H1 (cell line): Measurements from ENCODE around the gene DDI2. TPM values are rescaled to one million over a fixed set of nuclear protein-coding genes. Genes with fewer than 3 reads are reported as not detected.
A peak's percentile ranks its signal among the peaks of the same experiment; 100 is the strongest.
"Not testable (repeated sequence)": the region's sequence is repeated elsewhere in the genome, so short reads cannot be mapped to it uniquely, and the experiment has no call there.

Source experiments
- CTCF ChIA-PET: fragments of 300-600 bp; sonication (Branson Sonifier 250); formaldehyde crosslinking; loops from one replicate; lab custom pipeline; 2021; ENCODE audit not compliant: partially characterized antibody; lab: Charles Lee
- POLR2A ChIA-PET: fragments of 300-600 bp; sonication (Branson Sonifier 250); formaldehyde crosslinking; loops from one replicate; lab custom pipeline; 2021; ENCODE audit warnings: inconsistent platforms; ENCODE audit not compliant: partially characterized antibody; lab: Charles Lee
- DNase-seq, 2 experiments: peaks; one replicate each; pipeline versions ENCODE4 v3.0.0 to v3.0.0-alpha.2; 2010 to 2022; ENCODE audit warnings: low spot score in 2 of 2, low read depth in 1 of 2, mixed read lengths in 1 of 2
- FAIRE-seq: peaks from 2 replicates; lab custom pipeline; 2011; peaks lifted over from hg19 to GRCh38; lab: Jason Lieb, UNC
- H2AFZ ChIP-seq: 2 replicates; pipeline ENCODE4 v1.8.1; 2012; ENCODE audit warnings: low read length, inconsistent platforms
- H2AK5ac ChIP-seq: 2 replicates; pipeline ENCODE4 v1.6.1; 2013; ENCODE audit warnings: low read depth, low read length
- H2BK120ac ChIP-seq: replicated peaks from 2 replicates; pipeline ENCODE3; 2013; ENCODE audit warnings: low read depth, low read length, inconsistent platforms
- H2BK12ac ChIP-seq: 2 replicates; pipeline ENCODE4 v1.6.1; 2013; ENCODE audit warnings: low read depth, low read length
- H2BK15ac ChIP-seq: 2 replicates; pipeline ENCODE4 v1.6.1; 2013; ENCODE audit warnings: low read length
- H2BK20ac ChIP-seq: 2 replicates; pipeline ENCODE4 v1.6.1; 2013; ENCODE audit warnings: low read length
- H2BK5ac ChIP-seq: 2 replicates; pipeline ENCODE4 v1.6.1; 2013; ENCODE audit warnings: low read depth, low read length
- H3K14ac ChIP-seq: 2 replicates; pipeline ENCODE4 v1.6.1; 2013; ENCODE audit warnings: inconsistent platforms; ENCODE audit not compliant: insufficient read length
- H3K18ac ChIP-seq: 2 replicates; pipeline ENCODE4 v1.6.1; 2013; ENCODE audit warnings: low read length; ENCODE audit errors: extremely low read depth
- H3K23ac ChIP-seq: 2 replicates; pipeline ENCODE4 v1.6.1; 2013; ENCODE audit warnings: inconsistent platforms; ENCODE audit not compliant: insufficient read length
- H3K23me2 ChIP-seq: 2 replicates; pipeline ENCODE4 v1.6.1; 2013; ENCODE audit warnings: low read depth, low read length
- H3K27ac ChIP-seq: 2 replicates; pipeline ENCODE4 v1.6.1; 2011; ENCODE audit warnings: low read depth, low read length, inconsistent platforms
- H3K27me3 ChIP-seq, 4 experiments: replicated peaks in 1 of 4; 1 replicate in 1 of 4; 2 replicates in 3 of 4; pipeline versions ENCODE4 v1.6.1 to v1.8.1; 2011 to 2013; ENCODE audit warnings: low read length in 3 of 4, mild to moderate bottlenecking in 3 of 4, inconsistent platforms in 2 of 4, mixed read lengths in 2 of 4, moderate library complexity in 1 of 4; ENCODE audit not compliant: control insufficient read depth in 3 of 4, insufficient read depth in 3 of 4; ENCODE audit errors: extremely low read depth in 1 of 4
- H3K36me3 ChIP-seq, 4 experiments: 2 replicates each; pipeline versions ENCODE4 v1.6.1 to v1.8.1; 2011 to 2013; ENCODE audit warnings: mild to moderate bottlenecking in 4 of 4, low read length in 3 of 4, moderate library complexity in 2 of 4, control low read depth in 1 of 4, inconsistent platforms in 1 of 4; ENCODE audit not compliant: insufficient read depth in 4 of 4, control insufficient read depth in 2 of 4
- H3K4ac ChIP-seq: replicated peaks from 2 replicates; pipeline ENCODE3; 2013; ENCODE audit warnings: low read length, low read depth, mixed read lengths, inconsistent platforms; ENCODE audit not compliant: insufficient read length
- H3K4me1 ChIP-seq, 4 experiments: replicated peaks in 1 of 4; 1 replicate in 1 of 4; 2 replicates in 3 of 4; pipeline versions ENCODE4 v1.6.1 to v1.8.1; 2011 to 2013; ENCODE audit warnings: low read length in 3 of 4, inconsistent platforms in 2 of 4, mixed read lengths in 1 of 4; ENCODE audit not compliant: insufficient read depth in 4 of 4, control insufficient read depth in 3 of 4
- H3K4me2 ChIP-seq, 2 experiments: 2 replicates each; pipeline versions ENCODE4 v1.6.1 to v1.8.1; 2011 to 2013; ENCODE audit warnings: low read depth in 2 of 2, low read length in 2 of 2, control low read depth in 1 of 2, inconsistent platforms in 1 of 2, mild to moderate bottlenecking in 1 of 2; ENCODE audit not compliant: insufficient read depth in 1 of 2
- H3K4me3 ChIP-seq, 4 experiments: fragments of 200-600, 300-600 bp in 1 of 4; sonication (generic), shearing (Covaris generic), sonication (Bioruptor Twin) in 1 of 4; 2 replicates each; pipeline versions ENCODE4 v1.5.1 to v1.8.1; 2011 to 2016; ENCODE audit warnings: low read length in 4 of 4, low read depth in 3 of 4, control low read depth in 2 of 4, inconsistent platforms in 2 of 4, mild to moderate bottlenecking in 2 of 4, mixed read lengths in 1 of 4, moderate library complexity in 1 of 4; ENCODE audit not compliant: insufficient read depth in 2 of 4; ENCODE audit errors: extremely low read depth in 1 of 4
- H3K56ac ChIP-seq: replicated peaks from 2 replicates; pipeline ENCODE3; 2013; ENCODE audit warnings: low read depth, mild to moderate bottlenecking, mixed read lengths, low read length, inconsistent platforms; ENCODE audit not compliant: insufficient read length
- H3K79me1 ChIP-seq: 2 replicates; pipeline ENCODE4 v1.6.1; 2013; ENCODE audit warnings: low read depth, low read length, control low read depth
- H3K79me2 ChIP-seq, 2 experiments: 2 replicates each; pipeline versions ENCODE4 v1.6.1 to v1.8.1; 2012 to 2013; ENCODE audit warnings: low read length in 2 of 2, mild to moderate bottlenecking in 2 of 2, inconsistent platforms in 1 of 2; ENCODE audit not compliant: insufficient read depth in 2 of 2, control insufficient read depth in 1 of 2
- H3K9ac ChIP-seq, 4 experiments: replicated peaks in 1 of 4; 1 replicate in 1 of 4; 2 replicates in 3 of 4; pipeline versions ENCODE4 v1.6.1 to v1.8.1; 2011 to 2013; ENCODE audit warnings: low read depth in 3 of 4, low read length in 3 of 4, control low read depth in 2 of 4, mild to moderate bottlenecking in 2 of 4, moderate library complexity in 2 of 4, inconsistent platforms in 1 of 4; ENCODE audit errors: extremely low read depth in 1 of 4
- H3K9me3 ChIP-seq, 2 experiments: 2 replicates each; pipeline versions ENCODE4 v1.6.1 to v1.8.1; 2012 to 2013; ENCODE audit warnings: mild to moderate bottlenecking in 2 of 2, moderate library complexity in 2 of 2, control low read depth in 1 of 2, inconsistent platforms in 1 of 2, low read depth in 1 of 2, low read length in 1 of 2, mixed read lengths in 1 of 2; ENCODE audit not compliant: insufficient read depth in 2 of 2
- H4K20me1 ChIP-seq, 2 experiments: replicated peaks in 1 of 2; 2 replicates each; pipeline versions ENCODE3 to v1.8.1; 2011 to 2013; ENCODE audit warnings: inconsistent platforms in 2 of 2, low read length in 2 of 2, mild to moderate bottlenecking in 1 of 2; ENCODE audit not compliant: insufficient read depth in 2 of 2, control insufficient read depth in 1 of 2
- H4K5ac ChIP-seq: 2 replicates; pipeline ENCODE4 v1.6.1; 2013; ENCODE audit warnings: low read length, low read depth, mixed read lengths, inconsistent platforms; ENCODE audit not compliant: insufficient read length
- H4K8ac ChIP-seq: 2 replicates; pipeline ENCODE4 v1.8.0; 2013; ENCODE audit warnings: mild to moderate bottlenecking, moderate library complexity, low read length, inconsistent platforms; ENCODE audit not compliant: insufficient read depth; ENCODE audit errors: extremely low read depth
- H4K91ac ChIP-seq: replicated peaks from 2 replicates; pipeline ENCODE3; 2013; ENCODE audit warnings: low read length, mixed read lengths, inconsistent platforms; ENCODE audit not compliant: insufficient read length
- WGBS, 2 experiments: shearing (Covaris generic) in 1 of 2; methylation state at CpG; one replicate each; pipeline versions ENCODE4 v1.1.6 to v1.1.7; 2013 to 2015; ENCODE audit warnings: low lambda C conversion rate in 2 of 2, mixed read lengths in 2 of 2, inconsistent platforms in 1 of 2, low coverage in 1 of 2, missing lambda C conversion rate in 1 of 2; ENCODE audit not compliant: insufficient replicate concordance in 2 of 2, insufficient coverage in 1 of 2, insufficient read length in 1 of 2; ENCODE audit errors: extremely low coverage in 1 of 2, missing lambda C conversion rate in 1 of 2; 5-methylcytosine and 5-hydroxymethylcytosine counted together
- polyA plus RNA-seq, 7 experiments: library from polyadenylated mRNA; depleted of rRNA in 3 of 7; stranded (reverse) in 5 of 7; unstranded in 2 of 7; fragments of >200 nt in 5 of 7; fragments of 200-250 nt in 2 of 7; gene quantifications; 1 replicate in 5 of 7; 2 replicates in 1 of 7; 4 replicates in 1 of 7; pipeline versions ENCODE4 v1.2.1 to v1.2.3, GENCODE V29; 2011 to 2013; ENCODE audit warnings: missing spikeins in 2 of 7, mixed read lengths in 2 of 7
- total RNA-seq: library from RNA; stranded (reverse); fragmentation: NEBNext Ultra II Directional; extraction: Animal tissue kit (Norgen Biotek cat#: 25700); gene quantifications from 2 replicates; pipeline ENCODE4 v1.2.1, GENCODE V29; 2021

The DDI2 gene
- total and polyA plus RNA-seq, 2 of the 8 experiments (the other 6 are each of a cell fraction or from before 2014, with no cell fraction given): 7.7 to 38.3 TPM

GRCh38 chr1:15603966-15604282, 13.3 kb upstream of the DDI2 start:
- POLR2A ChIA-PET: interaction anchor here (1.0 to 4.4 kb wide), 4 partner anchors 10 to 20 kb away, joined by 3 to 37 read pairs (median 8); partner anchors contain the start of gene DDI2
- CTCF ChIA-PET: interaction anchor here (1.2 to 3.2 kb wide), 3 partner anchors 9 to 137 kb away, joined by 4 to 13 read pairs (median 4); partner anchors contain the start of gene TMEM82
- H3K4me2 ChIP-seq: peak overlapping the region; percentile 68 to 88

GRCh38 chr1:15604400-15604799, 12.9 kb upstream of the DDI2 start:
- not testable (repeated sequence) for H4K5ac ChIP-seq, H3K14ac ChIP-seq, H3K79me1 ChIP-seq, H3K23ac ChIP-seq, H3K4me3 ChIP-seq, H4K8ac ChIP-seq, H3K4me2 ChIP-seq, H3K18ac ChIP-seq, H3K9me3 ChIP-seq, H2AFZ ChIP-seq, H2BK120ac ChIP-seq, H3K9ac ChIP-seq, H3K27ac ChIP-seq, H2BK5ac ChIP-seq, H3K79me2 ChIP-seq, H2BK12ac ChIP-seq, H3K23me2 ChIP-seq, H3K36me3 ChIP-seq, H4K91ac ChIP-seq, H2AK5ac ChIP-seq, H3K56ac ChIP-seq, H3K4me1 ChIP-seq, H2BK15ac ChIP-seq, H4K20me1 ChIP-seq, DNase-seq, H2BK20ac ChIP-seq, H3K4ac ChIP-seq, FAIRE-seq
- ChIA-PET CTCF (interaction anchor here (1.2 to 3.2 kb wide), 2 partner anchors 41 to 137 kb away, joined by 4 to 13 read pairs; partner anchors contain the start of gene TMEM82), POLR2A (interaction anchor here (1.2 to 4.4 kb wide), 3 partner anchors 8 to 19 kb away, joined by 3 to 37 read pairs (median 5); partner anchors contain the start of gene DDI2)
- peaks cover 2 to 11% (median 9%) of the 10 kb centered on the region in 4 experiments for H3K27me3 ChIP-seq
- WGBS, 2 experiments: 96% methylated on average over 21 of the region's 21 CpGs; no CpG with 5 or more reads in 1 of the 2 experiments

More at GRCh38 chr1:15603966-15604282, 13.3 kb upstream of the DDI2 start:
- not testable (repeated sequence) for DNase-seq, H3K4me1 ChIP-seq, H3K23ac ChIP-seq, H3K79me2 ChIP-seq, H4K8ac ChIP-seq, H3K14ac ChIP-seq, H2BK15ac ChIP-seq, H3K4ac ChIP-seq, H3K18ac ChIP-seq, H2BK12ac ChIP-seq, H2BK5ac ChIP-seq, H4K91ac ChIP-seq, H3K36me3 ChIP-seq, H3K23me2 ChIP-seq, H2BK120ac ChIP-seq, H3K9me3 ChIP-seq, H4K20me1 ChIP-seq, H3K56ac ChIP-seq, FAIRE-seq, H3K27ac ChIP-seq, H2AK5ac ChIP-seq, H2BK20ac ChIP-seq, H3K79me1 ChIP-seq
- H3K4me3 ChIP-seq: peak overlapping the region in 1 of 4 experiments; percentile 68; a peak in 3 of 8 replicates
- H3K27me3 ChIP-seq: peaks cover 2 to 11% (median 9%) of the 10 kb centered on the region in 4 experiments
- H4K5ac ChIP-seq: peak overlapping the region; percentile 2
- H3K9ac ChIP-seq: 0 out of 7 replicates have a peak overlapping the region, but pooled peaks of 1 of the 4 experiments have one; percentile 20
- WGBS, 2 experiments: 81% methylated on average over 13 of the region's 13 CpGs; no CpG with 5 or more reads in 1 of the 2 experiments
- peak overlapping the region; percentile 58; the same call in 1 of the 2 replicates for H2AFZ ChIP-seq
